ENCODE results near the gene TTC28.
A peak's percentile ranks its signal among the peaks of the same experiment; 100 is the strongest.

The TTC28 gene

GRCh38 chr22:27992294-27993165, 687.1 kb downstream of the TTC28 start:
- H3K4me3 ChIP-seq (ENCODE audit: low read depth, low read length): no peak overlapping the region
- TF ChIP-seq, protein P1, sequence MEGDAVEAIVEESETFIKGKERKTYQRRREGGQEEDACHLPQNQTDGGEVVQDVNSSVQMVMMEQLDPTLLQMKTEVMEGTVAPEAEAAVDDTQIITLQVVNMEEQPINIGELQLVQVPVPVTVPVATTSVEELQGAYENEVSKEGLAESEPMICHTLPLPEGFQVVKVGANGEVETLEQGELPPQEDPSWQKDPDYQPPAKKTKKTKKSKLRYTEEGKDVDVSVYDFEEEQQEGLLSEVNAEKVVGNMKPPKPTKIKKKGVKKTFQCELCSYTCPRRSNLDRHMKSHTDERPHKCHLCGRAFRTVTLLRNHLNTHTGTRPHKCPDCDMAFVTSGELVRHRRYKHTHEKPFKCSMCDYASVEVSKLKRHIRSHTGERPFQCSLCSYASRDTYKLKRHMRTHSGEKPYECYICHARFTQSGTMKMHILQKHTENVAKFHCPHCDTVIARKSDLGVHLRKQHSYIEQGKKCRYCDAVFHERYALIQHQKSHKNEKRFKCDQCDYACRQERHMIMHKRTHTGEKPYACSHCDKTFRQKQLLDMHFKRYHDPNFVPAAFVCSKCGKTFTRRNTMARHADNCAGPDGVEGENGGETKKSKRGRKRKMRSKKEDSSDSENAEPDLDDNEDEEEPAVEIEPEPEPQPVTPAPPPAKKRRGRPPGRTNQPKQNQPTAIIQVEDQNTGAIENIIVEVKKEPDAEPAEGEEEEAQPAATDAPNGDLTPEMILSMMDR (IDR thresholded peaks at IDR 0.05; ENCODE audit: borderline replicate concordance, insufficient read depth, low read depth, low read length): no peak

DNA sequence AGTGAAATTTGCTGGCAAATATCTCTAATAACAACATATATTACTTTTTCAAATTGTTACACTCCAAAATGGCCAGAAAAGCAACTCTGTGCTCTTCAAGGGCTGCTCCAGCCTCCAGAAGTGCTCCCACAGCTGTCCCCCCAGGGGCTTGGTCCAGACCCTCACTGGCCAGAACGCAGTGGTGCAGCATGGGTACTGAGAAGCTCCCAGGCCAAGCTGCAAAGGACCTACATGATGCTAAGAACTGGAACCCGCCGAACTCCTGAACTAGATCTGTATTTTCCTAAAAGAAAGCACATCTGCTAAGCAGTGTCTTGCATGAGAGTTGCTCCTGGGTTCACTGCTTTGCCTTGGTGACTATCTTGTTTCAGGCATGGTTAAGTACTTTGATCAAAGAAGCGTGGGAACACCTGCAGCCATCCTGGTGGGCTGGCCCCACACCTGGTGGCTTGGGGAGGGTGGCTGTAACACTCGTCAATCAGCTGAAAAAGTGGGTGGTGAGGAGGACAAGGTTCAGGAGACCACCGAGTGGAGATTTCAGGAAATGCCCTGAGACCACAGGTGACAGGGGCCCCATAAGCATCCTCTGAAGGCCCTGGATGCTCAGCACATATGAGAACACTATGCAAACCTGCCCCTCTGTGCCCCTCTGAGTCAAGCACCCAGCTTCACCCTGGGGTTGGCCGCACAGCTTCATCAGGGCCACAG, 687.9 kb downstream of the TTC28 start:
- no peak overlapping the region for H3K4me3 ChIP-seq (ENCODE audit: low read depth, low read length)
- TF ChIP-seq, protein P1 (IDR thresholded peaks at IDR 0.05; ENCODE audit: borderline replicate concordance, insufficient read depth, low read depth, low read length): no peak

- H3K4me3 ChIP-seq (ENCODE audit: low read depth, low read length): no peak overlapping the region
- TF ChIP-seq, protein P1 (IDR thresholded peaks at IDR 0.05; ENCODE audit: borderline replicate concordance, insufficient read depth, low read depth, low read length): peak; percentile 69
Measured at GRCh38 chr22:27990879-27991278, 688.8 kb downstream of the TTC28 start.

GRCh38 chr22:27990451-27990840, 689.2 kb downstream of the TTC28 start:
- H3K4me3 ChIP-seq (ENCODE audit: low read depth, low read length): no peak overlapping the region
- TF ChIP-seq, protein P1 (IDR thresholded peaks at IDR 0.05; ENCODE audit: borderline replicate concordance, insufficient read depth, low read depth, low read length): no peak

- no peak overlapping the region for H3K4me3 ChIP-seq (ENCODE audit: low read depth, low read length)
- TF ChIP-seq, protein P1 (IDR thresholded peaks at IDR 0.05; ENCODE audit: borderline replicate concordance, insufficient read depth, low read depth, low read length): no peak
Measured at GRCh38 chr22:27989758-27990450, 689.7 kb downstream of the TTC28 start.

GRCh38 chr22:27988704-27989103, 690.9 kb downstream of the TTC28 start:
- no peak overlapping the region for H3K4me3 ChIP-seq (ENCODE audit: low read depth, low read length)
- TF ChIP-seq, protein P1 (IDR thresholded peaks at IDR 0.05; ENCODE audit: borderline replicate concordance, insufficient read depth, low read depth, low read length): no peak

All from GM12875 (cell line).